H1 (cell line): ENCODE measurements around the gene RIBC2. TPM values are rescaled to one million over a fixed set of nuclear protein-coding genes. Genes with fewer than 3 reads are reported as not detected.

ENCODE experiments used
- CTCF ChIA-PET: fragments of 300-600 bp; sonication (Branson Sonifier 250); formaldehyde crosslinking; loops from one replicate; lab custom pipeline; 2021; ENCODE audit not compliant: partially characterized antibody; lab: Charles Lee
- POLR2A ChIA-PET: fragments of 300-600 bp; sonication (Branson Sonifier 250); formaldehyde crosslinking; loops from one replicate; lab custom pipeline; 2021; ENCODE audit warnings: inconsistent platforms; ENCODE audit not compliant: partially characterized antibody; lab: Charles Lee
- DNase-seq, 2 experiments: peaks; one replicate each; pipeline versions ENCODE4 v3.0.0 to v3.0.0-alpha.2; 2010 to 2022; ENCODE audit warnings: low spot score in 2 of 2, low read depth in 1 of 2, mixed read lengths in 1 of 2
- FAIRE-seq: peaks from 2 replicates; lab custom pipeline; 2011; peaks lifted over from hg19 to GRCh38; lab: Jason Lieb, UNC
- H2AFZ ChIP-seq: 2 replicates; pipeline ENCODE4 v1.8.1; 2012; ENCODE audit warnings: low read length, inconsistent platforms
- H2AK5ac ChIP-seq: 2 replicates; pipeline ENCODE4 v1.6.1; 2013; ENCODE audit warnings: low read depth, low read length
- H2BK120ac ChIP-seq: replicated peaks from 2 replicates; pipeline ENCODE3; 2013; ENCODE audit warnings: low read depth, low read length, inconsistent platforms
- H2BK12ac ChIP-seq: 2 replicates; pipeline ENCODE4 v1.6.1; 2013; ENCODE audit warnings: low read depth, low read length
- H2BK15ac ChIP-seq: 2 replicates; pipeline ENCODE4 v1.6.1; 2013; ENCODE audit warnings: low read length
- H2BK20ac ChIP-seq: 2 replicates; pipeline ENCODE4 v1.6.1; 2013; ENCODE audit warnings: low read length
- H2BK5ac ChIP-seq: 2 replicates; pipeline ENCODE4 v1.6.1; 2013; ENCODE audit warnings: low read depth, low read length
- H3K14ac ChIP-seq: 2 replicates; pipeline ENCODE4 v1.6.1; 2013; ENCODE audit warnings: inconsistent platforms; ENCODE audit not compliant: insufficient read length
- H3K18ac ChIP-seq: 2 replicates; pipeline ENCODE4 v1.6.1; 2013; ENCODE audit warnings: low read length; ENCODE audit errors: extremely low read depth
- H3K23ac ChIP-seq: 2 replicates; pipeline ENCODE4 v1.6.1; 2013; ENCODE audit warnings: inconsistent platforms; ENCODE audit not compliant: insufficient read length
- H3K23me2 ChIP-seq: 2 replicates; pipeline ENCODE4 v1.6.1; 2013; ENCODE audit warnings: low read depth, low read length
- H3K27ac ChIP-seq: 2 replicates; pipeline ENCODE4 v1.6.1; 2011; ENCODE audit warnings: low read depth, low read length, inconsistent platforms
- H3K27me3 ChIP-seq, 4 experiments: replicated peaks in 1 of 4; 1 replicate in 1 of 4; 2 replicates in 3 of 4; pipeline versions ENCODE4 v1.6.1 to v1.8.1; 2011 to 2013; ENCODE audit warnings: low read length in 3 of 4, mild to moderate bottlenecking in 3 of 4, inconsistent platforms in 2 of 4, mixed read lengths in 2 of 4, moderate library complexity in 1 of 4; ENCODE audit not compliant: control insufficient read depth in 3 of 4, insufficient read depth in 3 of 4; ENCODE audit errors: extremely low read depth in 1 of 4
- H3K36me3 ChIP-seq, 4 experiments: 2 replicates each; pipeline versions ENCODE4 v1.6.1 to v1.8.1; 2011 to 2013; ENCODE audit warnings: mild to moderate bottlenecking in 4 of 4, low read length in 3 of 4, moderate library complexity in 2 of 4, control low read depth in 1 of 4, inconsistent platforms in 1 of 4; ENCODE audit not compliant: insufficient read depth in 4 of 4, control insufficient read depth in 2 of 4
- H3K4ac ChIP-seq: replicated peaks from 2 replicates; pipeline ENCODE3; 2013; ENCODE audit warnings: low read length, low read depth, mixed read lengths, inconsistent platforms; ENCODE audit not compliant: insufficient read length
- H3K4me1 ChIP-seq, 4 experiments: replicated peaks in 1 of 4; 1 replicate in 1 of 4; 2 replicates in 3 of 4; pipeline versions ENCODE4 v1.6.1 to v1.8.1; 2011 to 2013; ENCODE audit warnings: low read length in 3 of 4, inconsistent platforms in 2 of 4, mixed read lengths in 1 of 4; ENCODE audit not compliant: insufficient read depth in 4 of 4, control insufficient read depth in 3 of 4
- H3K4me2 ChIP-seq, 2 experiments: 2 replicates each; pipeline versions ENCODE4 v1.6.1 to v1.8.1; 2011 to 2013; ENCODE audit warnings: low read depth in 2 of 2, low read length in 2 of 2, control low read depth in 1 of 2, inconsistent platforms in 1 of 2, mild to moderate bottlenecking in 1 of 2; ENCODE audit not compliant: insufficient read depth in 1 of 2
- H3K4me3 ChIP-seq, 4 experiments: fragments of 200-600, 300-600 bp in 1 of 4; sonication (generic), shearing (Covaris generic), sonication (Bioruptor Twin) in 1 of 4; 2 replicates each; pipeline versions ENCODE4 v1.5.1 to v1.8.1; 2011 to 2016; ENCODE audit warnings: low read length in 4 of 4, low read depth in 3 of 4, control low read depth in 2 of 4, inconsistent platforms in 2 of 4, mild to moderate bottlenecking in 2 of 4, mixed read lengths in 1 of 4, moderate library complexity in 1 of 4; ENCODE audit not compliant: insufficient read depth in 2 of 4; ENCODE audit errors: extremely low read depth in 1 of 4
- H3K56ac ChIP-seq: replicated peaks from 2 replicates; pipeline ENCODE3; 2013; ENCODE audit warnings: low read depth, mild to moderate bottlenecking, mixed read lengths, low read length, inconsistent platforms; ENCODE audit not compliant: insufficient read length
- H3K79me1 ChIP-seq: 2 replicates; pipeline ENCODE4 v1.6.1; 2013; ENCODE audit warnings: low read depth, low read length, control low read depth
- H3K79me2 ChIP-seq, 2 experiments: 2 replicates each; pipeline versions ENCODE4 v1.6.1 to v1.8.1; 2012 to 2013; ENCODE audit warnings: low read length in 2 of 2, mild to moderate bottlenecking in 2 of 2, inconsistent platforms in 1 of 2; ENCODE audit not compliant: insufficient read depth in 2 of 2, control insufficient read depth in 1 of 2
- H3K9ac ChIP-seq, 4 experiments: replicated peaks in 1 of 4; 1 replicate in 1 of 4; 2 replicates in 3 of 4; pipeline versions ENCODE4 v1.6.1 to v1.8.1; 2011 to 2013; ENCODE audit warnings: low read depth in 3 of 4, low read length in 3 of 4, control low read depth in 2 of 4, mild to moderate bottlenecking in 2 of 4, moderate library complexity in 2 of 4, inconsistent platforms in 1 of 4; ENCODE audit errors: extremely low read depth in 1 of 4
- H3K9me3 ChIP-seq, 2 experiments: 2 replicates each; pipeline versions ENCODE4 v1.6.1 to v1.8.1; 2012 to 2013; ENCODE audit warnings: mild to moderate bottlenecking in 2 of 2, moderate library complexity in 2 of 2, control low read depth in 1 of 2, inconsistent platforms in 1 of 2, low read depth in 1 of 2, low read length in 1 of 2, mixed read lengths in 1 of 2; ENCODE audit not compliant: insufficient read depth in 2 of 2
- H4K20me1 ChIP-seq, 2 experiments: replicated peaks in 1 of 2; 2 replicates each; pipeline versions ENCODE3 to v1.8.1; 2011 to 2013; ENCODE audit warnings: inconsistent platforms in 2 of 2, low read length in 2 of 2, mild to moderate bottlenecking in 1 of 2; ENCODE audit not compliant: insufficient read depth in 2 of 2, control insufficient read depth in 1 of 2
- H4K5ac ChIP-seq: 2 replicates; pipeline ENCODE4 v1.6.1; 2013; ENCODE audit warnings: low read length, low read depth, mixed read lengths, inconsistent platforms; ENCODE audit not compliant: insufficient read length
- H4K8ac ChIP-seq: 2 replicates; pipeline ENCODE4 v1.8.0; 2013; ENCODE audit warnings: mild to moderate bottlenecking, moderate library complexity, low read length, inconsistent platforms; ENCODE audit not compliant: insufficient read depth; ENCODE audit errors: extremely low read depth
- H4K91ac ChIP-seq: replicated peaks from 2 replicates; pipeline ENCODE3; 2013; ENCODE audit warnings: low read length, mixed read lengths, inconsistent platforms; ENCODE audit not compliant: insufficient read length
- BACH1 ChIP-seq: IDR thresholded peaks from 2 replicates; pipeline ENCODE4 v1.6.1; 2012; ENCODE audit warnings: low read length, improper control_type of control experiment
- BCL11A ChIP-seq, 2 experiments: IDR thresholded peaks; one replicate each; pipeline ENCODE4 v1.6.1; 2011; ENCODE audit warnings: low read depth in 2 of 2, low read length in 2 of 2, mild to moderate bottlenecking in 2 of 2
- CBX5 ChIP-seq: fragments of 300-800, 300-1000 bp; sonication (generic); IDR thresholded peaks from 2 replicates; pipeline ENCODE4 v1.7.1; 2016; ENCODE audit warnings: antibody characterized with exemption, low read length, low read depth
- CHD1 ChIP-seq: IDR thresholded peaks from 2 replicates; pipeline ENCODE4 v1.6.1; 2012; ENCODE audit warnings: low read depth, low read length, improper control_type of control experiment
- CREB1 ChIP-seq: IDR thresholded peaks from 2 replicates; pipeline ENCODE4 v1.6.1; 2012; ENCODE audit warnings: inconsistent platforms
- EZH2 ChIP-seq: fragments of 200-600 bp; sonication (generic); IDR thresholded peaks from 2 replicates; pipeline ENCODE4 v1.7.1; 2012; ENCODE audit warnings: low read depth, mild to moderate bottlenecking, moderate library complexity, low read length, inconsistent platforms; ENCODE audit not compliant: severe bottlenecking
- HDAC2 ChIP-seq, 2 experiments: fragments of 300-600 bp in 1 of 2; sonication (generic) in 1 of 2; IDR thresholded peaks; 2 replicates each; pipeline ENCODE4 v1.6.1; 2011 to 2012; ENCODE audit warnings: low read depth in 2 of 2, low read length in 2 of 2, mild to moderate bottlenecking in 2 of 2, moderate library complexity in 2 of 2, borderline replicate concordance in 1 of 2, inconsistent platforms in 1 of 2
- KDM5A ChIP-seq: fragments of 200-600 bp; IDR thresholded peaks from 2 replicates; pipeline ENCODE4 v1.7.1; 2012; ENCODE audit warnings: mild to moderate bottlenecking, low read length, inconsistent platforms, mixed read lengths
- POU5F1 ChIP-seq: IDR thresholded peaks from 2 replicates; pipeline ENCODE4 v1.6.1; 2011; ENCODE audit warnings: low read depth, mild to moderate bottlenecking, low read length, moderate library complexity
- RNF2 ChIP-seq: fragments of 200-900, 300-1000 bp; sonication (generic); IDR thresholded peaks from 2 replicates; pipeline ENCODE4 v1.7.1; 2016; ENCODE audit warnings: borderline replicate concordance, low read depth, mild to moderate bottlenecking, antibody characterized with exemption, low read length; ENCODE audit not compliant: poor library complexity, severe bottlenecking; ENCODE audit errors: missing control alignments
- SP4 ChIP-seq: IDR thresholded peaks from 2 replicates; pipeline ENCODE4 v1.6.1; 2012; ENCODE audit warnings: low read length, inconsistent platforms
- SUZ12 ChIP-seq: fragments of 200-600 bp; sonication (generic); IDR thresholded peaks from 2 replicates; pipeline ENCODE4 v1.6.1; 2012; ENCODE audit warnings: mild to moderate bottlenecking, inconsistent platforms, low read length, moderate library complexity, mixed read lengths
- TAF7 ChIP-seq: optimal IDR thresholded peaks from 2 replicates; pipeline ENCODE3; 2011; ENCODE audit warnings: low read depth, mild to moderate bottlenecking, inconsistent platforms, low read length, moderate library complexity, borderline replicate concordance
- WGBS, 2 experiments: shearing (Covaris generic) in 1 of 2; methylation state at CpG; one replicate each; pipeline versions ENCODE4 v1.1.6 to v1.1.7; 2013 to 2015; ENCODE audit warnings: low lambda C conversion rate in 2 of 2, mixed read lengths in 2 of 2, inconsistent platforms in 1 of 2, low coverage in 1 of 2, missing lambda C conversion rate in 1 of 2; ENCODE audit not compliant: insufficient replicate concordance in 2 of 2, insufficient coverage in 1 of 2, insufficient read length in 1 of 2; ENCODE audit errors: extremely low coverage in 1 of 2, missing lambda C conversion rate in 1 of 2; 5-methylcytosine and 5-hydroxymethylcytosine counted together
- polyA plus RNA-seq, 7 experiments: library from polyadenylated mRNA; depleted of rRNA in 3 of 7; stranded (reverse) in 5 of 7; unstranded in 2 of 7; fragments of >200 nt in 5 of 7; fragments of 200-250 nt in 2 of 7; gene quantifications; 1 replicate in 5 of 7; 2 replicates in 1 of 7; 4 replicates in 1 of 7; pipeline versions ENCODE4 v1.2.1 to v1.2.3, GENCODE V29; 2011 to 2013; ENCODE audit warnings: missing spikeins in 2 of 7, mixed read lengths in 2 of 7
- total RNA-seq: library from RNA; stranded (reverse); fragmentation: NEBNext Ultra II Directional; extraction: Animal tissue kit (Norgen Biotek cat#: 25700); gene quantifications from 2 replicates; pipeline ENCODE4 v1.2.1, GENCODE V29; 2021

Gene RIBC2
- total and polyA plus RNA-seq, 2 of the 8 experiments (the other 6 are each of a cell fraction or from before 2014, with no cell fraction given) = 0.79 to 2.1 TPM

GRCh38 chr22:45476814-45477213 lies 63.3 kb downstream of the RIBC2 start:
- H2BK5ac ChIP-seq = no peak overlapping the region
- H3K56ac ChIP-seq = no peak overlapping the region
- no peaks in the 10 kb centered on the region for H3K23me2 ChIP-seq
- no peak overlapping the region for H3K4me2 ChIP-seq
- POLR2A ChIA-PET = interaction anchor here (1.5 to 1.9 kb wide), 2 partner anchors 14 to 27 kb away, joined by 4 to 6 read pairs; no protein-coding TSS in a partner anchor
- no peak overlapping the region for H3K4ac ChIP-seq
- no peak overlapping the region for H4K8ac ChIP-seq
- H2BK12ac ChIP-seq = no peak overlapping the region
- no peak overlapping the region for H4K5ac ChIP-seq
- no peak overlapping the region for H2BK120ac ChIP-seq
- whole genome bisulfite sequencing, 2 experiments = 89% methylated on average over 6 of the region's 6 CpGs; no CpG with 5 or more reads in 1 of the 2 experiments
- no peak overlapping the region for H3K18ac ChIP-seq
- H3K9me3 ChIP-seq = no peaks in the 10 kb centered on the region
- CTCF ChIA-PET = interaction anchor here (1.5 to 1.8 kb wide), 4 partner anchors 15 to 77 kb away, joined by 3 to 6 read pairs (median 5); no protein-coding TSS in a partner anchor
- no peak overlapping the region for H2AFZ ChIP-seq
- no peak overlapping the region for H4K91ac ChIP-seq
- no peak overlapping the region for H3K27ac ChIP-seq
- no peaks in the 10 kb centered on the region for H3K36me3 ChIP-seq
- FAIRE-seq = no peak
- no peaks in the 10 kb centered on the region for H3K79me2 ChIP-seq
- no peak overlapping the region for H2AK5ac ChIP-seq
- peaks cover 0 to 2% (median 0%) of the 10 kb centered on the region in 4 experiments; a peak in 1 of 7 replicates for H3K4me1 ChIP-seq
- no peak overlapping the region for H3K4me3 ChIP-seq
- no peak overlapping the region for H2BK20ac ChIP-seq
- H3K79me1 ChIP-seq = peaks cover 3% of the 10 kb centered on the region; the same call in 1 of the 2 replicates
- H4K20me1 ChIP-seq = no peaks in the 10 kb centered on the region
- no peak overlapping the region for H3K9ac ChIP-seq
- no peak overlapping the region for H2BK15ac ChIP-seq
- no peaks in the 10 kb centered on the region for H3K27me3 ChIP-seq
- H3K23ac ChIP-seq = no peak overlapping the region
- H3K14ac ChIP-seq = no peak overlapping the region
- no peak for DNase-seq
- no peak for TF ChIP-seq HDAC2 (IDR thresholded peaks at IDR 0.05; ENCODE audit: borderline replicate concordance in 1 of 2, low read depth in 2 of 2, low read length in 2 of 2)
- no peak for TF ChIP-seq EZH2
- no peak for TF ChIP-seq CBX5
- no peak for TF ChIP-seq CREB1
- no peak for TF ChIP-seq BCL11A (IDR thresholded peaks at IDR 0.05; ENCODE audit: low read depth in 2 of 2, low read length in 2 of 2)
- TF ChIP-seq TAF7 = no peak
- no peak for TF ChIP-seq BACH1
- TF ChIP-seq CHD1 = no peak
- TF ChIP-seq RNF2 = no peak
- no peak for TF ChIP-seq SUZ12
- no peak for TF ChIP-seq SP4
- no peak for TF ChIP-seq KDM5A
- TF ChIP-seq POU5F1 = no peak
